Type B pancreatic cell (in vitro differentiated cells): ENCODE data around the gene OR4C3. TPM values are rescaled to one million over a fixed set of nuclear protein-coding genes. Genes with fewer than 3 reads are reported as not detected.
"Not testable (repeated sequence)": the region's sequence is repeated elsewhere in the genome, so short reads cannot be mapped to it uniquely, and the experiment has no call there.

Source experiments
- DNase-seq: peaks from one replicate; pipeline ENCODE4 v3.0.0; 2021; ENCODE audit warnings: mixed read lengths; ENCODE audit not compliant: unreplicated experiment; ENCODE audit errors: extremely low spot score
- H3K27ac Mint-ChIP-seq: 2 replicates; pipeline ENCODE4 v1.8.0; 2021; ENCODE audit warnings: mild to moderate bottlenecking, mixed read lengths
- H3K27me3 Mint-ChIP-seq: 2 replicates; pipeline ENCODE4 v1.8.0; 2021; ENCODE audit warnings: mixed read lengths
- H3K36me3 Mint-ChIP-seq: 2 replicates; pipeline ENCODE4 v1.8.0; 2021; ENCODE audit warnings: mixed read lengths
- H3K4me1 Mint-ChIP-seq: one replicate; pipeline ENCODE4 v1.8.0; 2021; ENCODE audit warnings: mixed read lengths; ENCODE audit not compliant: unreplicated experiment
- H3K4me3 Mint-ChIP-seq: 2 replicates; pipeline ENCODE4 v1.8.0; 2021; ENCODE audit warnings: mild to moderate bottlenecking, mixed read lengths
- H3K9me3 Mint-ChIP-seq: 2 replicates; pipeline ENCODE4 v1.8.0; 2021; ENCODE audit warnings: mixed read lengths
- CTCF ChIP-seq: fragments of 200-600 bp; sonication (generic); conservative IDR thresholded peaks from 2 replicates; pipeline ENCODE4 v1.5.0; 2021; ENCODE audit warnings: antibody characterized with exemption, mild to moderate bottlenecking
- total RNA-seq: library from RNA; stranded (reverse); gene quantifications from 2 replicates; pipeline ENCODE4 v1.2.1, GENCODE V29; 2021; ENCODE audit warnings: low replicate concordance

The OR4C3 gene
- total RNA-seq, 1 donor from 2014 or later = not detected

- Mint-ChIP-seq H3K27me3 (no peaks in the 10 kb centered on the region), H3K9me3 (peaks cover 8% of the 10 kb centered on the region), H3K4me1 (no peaks in the 10 kb centered on the region), H3K36me3 (no peaks in the 10 kb centered on the region), H3K4me3 (no peak overlapping the region), H3K27ac (no peak overlapping the region)
- TF ChIP-seq CTCF = no peak
- no peak for DNase-seq
Measured at GRCh38 chr11:48354013-48354412, 29.3 kb downstream of the OR4C3 start.

- no peaks in the 10 kb centered on the region for H3K36me3 Mint-ChIP-seq
Measured at GRCh38 chr11:48354677-48355076, 30.0 kb downstream of the OR4C3 start.

GRCh38 chr11:48361289-48361688 is 36.6 kb downstream of the OR4C3 start:
- not testable (repeated sequence) for H3K36me3 Mint-ChIP-seq, H3K4me3 Mint-ChIP-seq, H3K4me1 Mint-ChIP-seq, H3K9me3 Mint-ChIP-seq, DNase-seq, H3K27me3 Mint-ChIP-seq, H3K27ac Mint-ChIP-seq

More at GRCh38 chr11:48354677-48355076, 30.0 kb downstream of the OR4C3 start:
- no peak for TF ChIP-seq CTCF
- Mint-ChIP-seq H3K4me3 (no peak overlapping the region), H3K9me3 (peaks cover 9% of the 10 kb centered on the region), H3K4me1 (no peaks in the 10 kb centered on the region), H3K27me3 (no peaks in the 10 kb centered on the region), H3K27ac (no peak overlapping the region)
- DNase-seq = no peak

- DNase-seq = no peak
- Mint-ChIP-seq H3K4me1 (no peaks in the 10 kb centered on the region), H3K4me3 (no peak within 1 kb of the TSS), H3K27me3 (no peaks in the 10 kb centered on the region), H3K9me3 (peaks cover 6% of the 10 kb centered on the region), H3K27ac (no peak within 1 kb of the TSS), H3K36me3 (no peaks in the 10 kb centered on the region)
- no peak for TF ChIP-seq CTCF
Measured at GRCh38 chr11:48366365-48366764, 41.6 kb downstream of the OR4C3 start, which contains the start of gene OR4C5. Gene OR4C5 (minus strand): TSS chr11:48366465. CDS start chr11:48366465, 0 bp downstream.

Other genes starting within 250 kb of the OR4C3 start
- not detected in 2 replicates for gene OR4B1, start 108.1 kb upstream of the OR4C3 start, total RNA-seq
- gene OR4X2, start 79.8 kb upstream of the OR4C3 start, total RNA-seq = not detected in 2 replicates
- gene OR4X1, start 61.1 kb upstream of the OR4C3 start, total RNA-seq = not detected in 2 replicates
- not detected in 2 replicates for gene OR4S1, start 18.7 kb upstream of the OR4C3 start, total RNA-seq
- gene OR4C5, start 41.5 kb downstream of the OR4C3 start, total RNA-seq = not detected in 2 replicates
- not detected in 2 replicates for gene OR4A47, start 163.9 kb downstream of the OR4C3 start, total RNA-seq